Measurements from ENCODE around the gene OMP.
A peak's percentile ranks its signal among the peaks of the same experiment; 100 is the strongest.

The OMP gene

DNA sequence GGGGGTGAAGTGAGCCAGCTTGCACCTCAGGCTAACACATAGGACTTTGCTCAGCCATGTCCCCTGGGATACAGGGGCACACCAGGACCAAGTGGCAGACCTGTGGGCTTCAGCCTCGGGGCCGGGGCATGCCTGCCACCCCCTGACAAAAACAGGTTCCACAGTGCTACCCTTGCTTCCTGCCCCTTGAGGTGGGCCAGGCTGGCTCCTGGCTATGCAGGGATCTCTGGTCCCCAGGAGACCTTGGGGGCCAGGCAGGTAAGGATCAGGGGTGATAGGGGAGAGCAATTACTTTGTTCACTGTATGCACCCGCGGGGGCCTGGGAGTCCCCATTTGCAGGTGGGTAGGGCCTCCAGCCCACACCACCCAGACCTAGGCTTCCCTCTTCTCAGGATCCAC, 23.1 kb downstream of the OMP start:
- no peak for DNase-seq

DNA sequence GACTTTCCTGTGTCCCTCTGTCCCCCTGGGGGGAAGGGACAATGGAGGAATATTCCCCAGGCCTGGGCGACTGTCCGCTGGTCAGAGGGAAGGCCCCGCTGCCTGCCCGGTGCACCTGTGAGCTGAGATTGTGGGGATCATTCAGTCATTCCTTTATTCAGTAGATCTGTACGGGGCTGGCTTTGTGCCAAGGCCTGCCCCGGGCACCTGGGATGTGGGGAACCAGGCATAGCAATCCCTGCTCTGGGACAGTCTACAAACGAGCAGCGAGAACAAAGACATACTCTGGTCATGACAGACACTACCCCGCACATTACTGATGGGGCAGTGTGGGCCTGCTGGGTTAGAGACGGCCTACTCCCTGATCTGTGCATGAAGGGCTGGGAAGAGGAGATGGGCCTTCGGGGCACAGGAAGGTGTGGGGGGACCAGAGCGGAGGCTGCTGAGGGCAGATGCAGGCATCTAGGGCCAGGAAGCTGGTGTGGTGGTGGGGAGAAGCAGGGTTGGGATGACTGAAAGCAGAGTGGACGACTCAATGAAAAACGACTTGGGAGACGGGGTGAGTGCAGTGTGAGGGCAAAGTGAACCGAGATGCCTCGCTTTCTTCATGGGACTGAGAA, 23.6 kb downstream of the OMP start:
- DNase-seq = no peak

DNA sequence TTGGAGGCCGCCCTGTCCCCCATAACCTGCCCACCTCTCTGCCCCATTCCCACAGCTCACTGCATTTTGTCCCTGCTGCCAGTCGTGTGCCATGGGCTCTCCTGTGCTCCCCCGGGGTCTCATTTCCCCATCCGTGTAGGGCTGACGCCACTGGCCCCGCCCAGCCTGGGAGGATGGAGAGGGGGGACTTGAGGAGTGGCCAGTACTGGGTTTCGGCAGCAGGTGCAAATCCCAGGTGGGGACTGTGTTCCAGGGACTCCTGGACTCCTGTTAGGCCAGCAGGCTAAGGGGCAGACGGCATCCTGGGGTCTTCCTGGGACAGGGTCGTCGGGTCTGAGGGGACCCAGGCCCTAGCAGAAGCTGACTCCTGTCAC, 24.2 kb downstream of the OMP start:
- no peak for DNase-seq

DNA sequence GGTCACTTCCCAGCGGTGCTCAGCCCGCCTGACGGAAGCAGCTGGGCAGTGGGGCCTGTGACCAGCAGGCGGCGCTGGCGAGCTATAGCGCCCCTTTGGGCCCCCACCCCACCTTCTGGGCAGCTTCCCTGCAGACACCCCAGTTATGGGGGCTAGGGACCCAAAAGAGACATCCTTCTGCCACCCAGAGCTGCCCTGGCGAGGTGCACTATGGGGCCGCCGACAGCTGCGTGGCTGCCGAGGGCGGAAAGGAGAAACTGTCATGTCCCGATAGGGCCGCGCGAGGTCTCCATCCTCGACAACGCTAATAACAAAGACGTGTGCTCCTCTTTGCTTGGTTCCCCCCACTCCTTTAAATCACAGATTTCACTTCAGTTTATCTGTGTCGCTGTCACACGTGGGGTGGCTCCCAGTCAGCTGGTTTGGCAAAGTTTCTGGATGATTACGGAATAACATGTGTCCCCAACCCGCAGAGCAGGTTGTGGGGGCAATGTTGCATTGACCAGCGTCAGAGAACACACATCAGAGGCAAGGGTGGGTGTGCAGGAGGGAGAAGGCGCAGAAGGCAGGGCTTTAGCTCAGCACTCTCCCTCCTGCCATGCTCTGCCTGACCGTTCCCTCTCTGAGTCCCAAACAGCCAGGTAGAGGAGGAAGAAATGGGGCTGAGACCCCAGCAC, 24.7 kb downstream of the OMP start:
- peak; percentile 52 for DNase-seq

DNA sequence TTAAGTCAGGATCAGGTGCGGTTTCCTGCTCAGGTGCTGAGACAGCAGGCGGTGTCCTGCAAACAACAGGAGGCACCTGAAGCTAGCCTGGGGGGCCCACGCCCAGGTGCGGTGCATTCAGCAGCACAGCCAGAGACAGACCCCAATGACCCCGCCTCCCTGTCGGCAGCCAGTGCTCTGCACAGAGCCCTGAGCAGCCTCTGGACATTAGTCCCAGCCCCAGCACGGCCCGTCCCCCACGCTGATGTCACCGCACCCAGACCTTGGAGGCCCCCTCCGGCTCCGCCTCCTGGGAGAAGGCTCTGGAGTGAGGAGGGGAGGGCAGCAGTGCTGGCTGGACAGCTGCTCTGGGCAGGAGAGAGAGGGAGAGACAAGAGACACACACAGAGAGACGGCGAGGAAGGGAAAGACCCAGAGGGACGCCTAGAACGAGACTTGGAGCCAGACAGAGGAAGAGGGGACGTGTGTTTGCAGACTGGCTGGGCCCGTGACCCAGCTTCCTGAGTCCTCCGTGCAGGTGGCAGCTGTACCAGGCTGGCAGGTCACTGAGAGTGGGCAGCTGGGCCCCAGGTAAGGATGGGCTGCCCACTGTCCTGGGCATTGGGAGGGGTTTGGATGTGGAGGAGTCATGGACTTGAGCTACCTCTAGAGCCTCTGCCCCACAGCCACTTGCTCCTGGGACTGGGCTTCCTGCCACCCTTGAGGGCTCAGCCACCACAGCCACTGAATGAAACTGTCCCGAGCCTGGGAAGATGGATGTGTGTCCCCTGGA, 25.5 kb downstream of the OMP start, which contains the start of gene MYO7A:
TSS of gene MYO7A (plus strand) at position 327 of the 772 bp plus-strand sequence. CDS start 2,389 bp downstream, outside the sequence.
- DNase-seq = no peak

DNA sequence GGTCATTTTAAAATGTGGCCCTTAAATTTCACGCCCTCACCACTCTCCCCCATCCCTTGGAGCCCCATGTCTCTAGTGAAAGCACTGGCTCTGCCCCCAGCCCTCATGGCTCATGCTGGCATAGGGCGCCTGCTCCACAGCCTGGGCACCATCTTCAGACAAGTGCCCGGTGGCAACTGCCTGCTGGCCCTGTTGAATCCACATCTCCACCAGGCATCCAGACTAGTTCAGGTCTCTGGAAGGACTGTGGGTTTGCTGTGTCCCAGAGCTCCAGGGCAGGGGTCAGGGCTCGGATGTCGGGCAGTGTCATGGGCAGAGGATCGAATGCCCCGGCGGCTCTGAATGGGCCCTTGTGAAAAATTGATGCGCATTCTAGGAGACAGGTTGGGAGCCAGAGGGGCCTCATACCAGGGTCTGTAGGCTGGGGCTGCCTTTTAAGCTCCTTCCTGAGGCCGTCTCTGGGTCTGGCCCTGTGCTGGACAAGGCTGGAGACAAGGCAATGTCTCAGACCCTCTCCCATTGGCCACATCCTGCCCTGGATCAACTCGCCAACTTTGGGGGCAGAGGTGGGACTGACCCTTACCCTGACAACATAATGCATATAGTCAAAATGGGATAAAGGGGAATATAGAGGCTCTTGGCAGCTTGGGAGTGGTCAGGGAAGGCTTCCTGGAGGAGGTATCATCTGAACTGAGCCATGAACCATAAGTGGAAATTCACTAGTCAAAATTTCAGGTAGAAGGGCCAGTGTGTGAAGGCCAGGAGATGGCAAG, 26.6 kb downstream of the OMP start:
- DNase-seq = no peak

DNA sequence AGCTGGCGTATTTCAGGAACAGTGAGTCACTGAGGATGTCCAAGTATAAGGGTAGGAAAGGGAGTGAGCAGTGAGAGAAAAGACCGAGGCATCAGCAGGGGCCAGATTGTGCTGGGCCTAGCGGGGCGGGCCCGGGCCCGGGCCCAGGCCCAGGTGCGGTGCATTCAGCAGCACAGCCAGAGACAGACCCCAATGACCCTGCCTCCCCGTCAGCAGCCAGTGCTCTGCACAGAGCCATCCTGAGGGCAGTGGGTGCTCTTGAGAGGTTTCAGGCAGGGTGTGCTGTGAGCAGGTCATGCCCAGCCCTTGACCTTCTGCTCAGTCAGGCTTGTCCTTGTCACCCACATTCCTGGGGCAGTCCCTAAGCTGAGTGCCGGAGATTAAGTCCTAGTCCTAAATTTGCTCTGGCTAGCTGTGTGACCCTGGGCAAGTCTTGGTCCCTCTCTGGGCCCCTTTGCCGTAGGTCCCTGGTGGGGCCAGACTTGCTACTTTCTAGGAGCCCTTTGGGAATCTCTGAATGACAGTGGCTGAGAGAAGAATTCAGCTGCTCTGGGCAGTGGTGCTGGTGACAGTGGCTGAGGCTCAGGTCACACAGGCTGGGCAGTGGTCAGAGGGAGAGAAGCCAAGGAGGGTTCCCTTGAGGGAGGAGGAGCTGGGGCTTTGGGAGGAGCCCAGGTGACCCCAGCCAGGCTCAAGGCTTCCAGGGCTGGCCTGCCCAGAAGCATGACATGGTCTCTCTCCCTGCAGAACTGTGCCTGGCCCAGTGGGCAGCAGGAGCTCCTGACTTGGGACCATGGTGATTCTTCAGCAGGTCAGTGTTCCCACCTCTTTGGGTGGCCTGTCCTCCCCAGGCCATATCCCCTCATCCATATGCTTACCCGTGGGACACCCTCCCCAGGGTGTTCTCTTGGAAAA, 27.5 kb downstream of the OMP start:
- DNase-seq = no peak

DNA sequence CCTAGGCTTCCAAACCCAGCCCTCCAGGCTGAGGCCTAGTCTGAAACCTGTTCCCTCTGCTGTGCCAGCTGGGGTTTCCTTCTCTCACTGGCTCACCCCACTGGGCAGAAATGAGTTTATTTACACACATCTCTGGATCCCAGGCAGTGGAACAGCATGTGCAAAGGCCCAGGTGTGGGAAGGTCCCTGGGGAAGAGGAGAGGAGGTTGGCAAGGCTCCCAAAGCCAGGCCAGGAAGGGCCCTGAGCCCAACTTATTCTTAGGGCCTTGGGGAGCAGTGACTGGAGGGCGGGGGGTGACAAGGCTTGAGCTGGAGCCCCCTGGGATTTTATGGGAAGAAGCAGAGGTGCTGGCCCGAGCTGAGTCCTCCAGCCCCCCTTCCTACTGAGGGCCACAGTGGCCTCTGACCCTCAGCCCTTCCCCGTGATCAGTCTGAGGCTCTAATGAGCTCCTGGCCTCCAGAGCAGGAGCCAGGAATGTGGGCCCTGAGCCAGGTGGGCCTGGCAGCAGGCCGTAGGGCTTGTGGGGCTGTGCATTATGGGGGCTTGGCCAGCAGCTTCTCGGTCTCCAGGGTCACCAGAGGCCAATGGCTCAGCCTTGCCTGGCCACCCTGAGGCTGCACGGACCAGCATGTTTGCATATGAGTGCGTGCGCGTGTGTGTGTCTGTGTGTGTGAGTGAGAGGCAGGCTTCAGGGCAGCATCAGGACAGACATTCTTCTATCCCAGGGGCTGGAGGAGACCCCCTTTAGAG, 28.3 kb downstream of the OMP start:
- DNase-seq = no peak

DNA sequence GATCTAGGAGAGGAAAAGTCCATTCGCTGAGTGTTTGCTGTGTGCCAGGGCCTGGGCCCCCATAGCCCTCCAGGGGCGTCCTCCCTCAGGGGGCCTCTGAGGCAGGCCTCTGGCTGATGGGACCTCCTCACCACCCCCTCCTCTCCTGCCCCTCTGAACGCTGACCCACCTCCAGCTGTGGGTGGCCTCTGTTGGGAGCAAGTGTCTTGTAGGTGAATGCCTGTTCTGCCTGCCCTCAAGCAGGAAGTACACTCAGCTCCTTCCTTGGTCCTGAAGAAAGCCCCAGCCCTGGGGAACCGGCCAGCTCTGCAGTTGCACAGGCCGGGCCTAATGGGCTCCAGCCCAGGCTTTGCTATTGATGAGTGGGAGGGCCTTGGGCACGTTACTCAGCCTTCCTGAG, 28.9 kb downstream of the OMP start:
- no peak for DNase-seq

DNA sequence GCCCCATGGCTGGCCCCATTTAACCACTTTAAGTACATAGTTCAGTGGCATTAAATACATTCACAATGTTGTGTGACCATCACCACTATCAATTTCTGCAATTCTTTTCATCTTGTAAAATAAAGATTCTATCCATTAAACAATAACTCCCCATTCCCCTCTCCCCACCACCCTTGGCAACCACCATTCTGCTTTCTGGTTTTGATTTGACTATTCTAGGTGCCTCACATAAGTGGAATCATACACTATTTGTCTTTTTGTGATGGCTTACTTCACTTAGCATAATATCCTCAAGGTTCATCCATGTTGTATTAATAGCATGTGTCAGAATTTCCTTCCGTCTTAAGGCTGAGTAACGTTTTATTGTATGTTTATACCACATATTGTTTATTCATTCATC, 32.4 kb downstream of the OMP start:
- no peak for DNase-seq

DNA sequence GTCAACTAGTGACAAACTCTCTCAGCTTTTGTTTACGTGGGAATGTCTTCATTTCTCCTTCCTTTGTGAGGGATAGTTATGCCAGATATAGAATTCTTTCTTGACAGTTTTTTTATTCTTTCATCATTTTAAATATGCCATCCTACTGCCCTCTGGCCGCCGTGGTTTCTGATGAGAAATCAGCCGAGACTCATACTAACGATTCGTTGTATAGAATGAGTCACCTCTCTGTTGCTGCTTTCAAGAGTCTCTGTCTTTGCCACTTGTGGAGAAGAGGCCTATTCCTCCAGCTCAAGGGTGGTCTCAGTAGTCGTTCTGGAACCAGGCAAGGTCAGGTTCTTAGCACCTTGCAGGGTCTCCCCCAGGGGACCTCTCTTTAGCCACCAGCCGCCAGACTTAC, 33.4 kb downstream of the OMP start:
- DNase-seq = no peak

DNA sequence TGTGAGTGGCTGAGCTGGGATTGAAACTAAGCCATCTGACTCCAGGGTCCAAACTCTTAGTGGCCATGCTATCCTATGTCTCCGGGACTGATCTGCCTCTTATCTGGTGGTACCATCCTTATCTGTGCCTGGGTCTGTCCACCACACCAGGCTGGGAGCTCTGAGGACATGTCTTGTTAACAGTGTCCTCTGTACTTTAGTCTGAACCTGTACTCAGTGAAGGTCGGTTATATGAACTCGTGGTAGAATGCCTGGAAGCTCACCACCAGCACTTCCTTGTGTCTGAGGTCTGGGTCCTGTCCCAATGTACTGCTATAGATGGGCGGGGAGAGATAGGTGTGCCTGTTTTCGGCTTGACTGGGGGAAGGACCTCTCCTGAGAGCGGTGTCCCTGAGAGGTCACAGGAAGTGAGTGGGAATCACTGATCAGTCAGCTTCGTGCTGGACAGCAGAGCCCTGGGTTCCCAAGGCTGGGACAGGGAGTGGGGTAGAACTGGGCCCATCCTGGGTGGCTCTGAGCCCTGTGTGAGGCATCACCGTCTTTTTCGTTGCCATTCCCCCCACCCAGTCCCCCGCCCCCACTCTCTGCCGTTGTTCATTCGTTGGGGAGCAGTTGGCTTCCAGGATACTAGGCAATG, 34.3 kb downstream of the OMP start:
- DNase-seq = no peak

DNA sequence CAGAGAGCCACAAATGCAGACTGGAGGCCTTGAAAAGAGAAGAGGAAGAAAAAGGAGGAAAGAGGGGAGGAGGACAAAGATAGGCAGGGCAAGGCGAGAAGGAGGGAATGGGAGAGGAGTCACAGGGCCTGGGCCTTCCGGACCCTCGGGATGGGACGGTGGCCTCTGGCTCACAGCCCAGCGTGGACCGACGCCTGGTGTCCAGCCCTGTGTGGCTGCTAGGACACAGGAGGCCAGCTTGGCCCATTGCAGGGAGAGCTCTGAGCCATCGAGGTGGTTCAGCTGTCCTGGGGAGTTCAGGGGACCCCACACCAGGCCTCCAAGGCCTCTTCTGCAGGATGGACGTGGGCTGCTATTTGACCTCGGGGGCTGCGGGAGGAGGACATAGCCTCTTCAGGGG, 34.8 kb downstream of the OMP start:
- DNase-seq = no peak

DNA sequence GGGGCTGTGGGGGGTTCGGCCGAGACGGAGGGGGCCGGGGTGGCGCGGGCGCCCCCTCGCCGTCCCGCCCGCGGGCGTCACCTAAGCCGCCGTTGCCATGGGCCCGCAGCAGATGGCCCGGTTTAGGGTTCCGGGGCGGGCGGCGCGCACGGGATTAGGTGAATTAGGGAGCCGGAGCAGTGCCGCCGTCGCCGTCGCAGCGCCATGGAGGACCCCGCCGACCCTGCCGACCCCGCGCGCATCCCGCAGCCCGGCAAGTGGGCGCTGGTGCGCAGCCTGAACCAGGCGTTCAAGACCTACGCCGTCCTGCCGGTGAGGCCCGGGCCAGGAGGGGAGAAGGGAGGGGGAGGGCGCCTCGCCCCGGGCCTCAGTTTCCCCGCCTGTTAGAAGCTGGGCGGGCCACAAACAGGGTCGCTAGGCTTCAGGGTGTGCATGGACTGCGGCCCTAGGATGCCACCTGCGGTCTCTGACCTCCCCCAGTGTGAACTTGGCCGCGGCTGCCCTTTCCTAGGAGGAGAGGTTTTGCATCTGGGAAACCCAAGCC, 35.5 kb downstream of the OMP start:
- DNase-seq = no peak

DNA sequence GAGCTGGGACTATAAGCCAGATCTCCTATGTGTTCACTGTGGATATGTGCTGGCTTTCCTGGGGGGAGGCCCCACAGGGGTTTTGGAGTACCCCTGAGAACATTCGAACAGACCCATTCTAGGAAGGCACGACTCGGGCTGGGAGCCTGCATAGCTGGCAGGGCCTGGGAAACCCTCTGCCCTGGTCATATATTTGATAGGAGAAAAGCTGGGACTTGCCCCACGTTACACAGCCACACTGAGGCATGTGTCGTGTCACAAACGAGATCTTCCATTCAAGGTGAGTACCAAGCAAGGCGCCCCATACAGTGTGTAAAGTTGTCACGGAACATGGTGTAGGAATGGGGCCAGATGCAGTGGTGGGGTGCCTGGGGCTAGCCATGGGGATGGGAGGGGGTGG, 36.6 kb downstream of the OMP start:
- DNase-seq = no peak

DNA sequence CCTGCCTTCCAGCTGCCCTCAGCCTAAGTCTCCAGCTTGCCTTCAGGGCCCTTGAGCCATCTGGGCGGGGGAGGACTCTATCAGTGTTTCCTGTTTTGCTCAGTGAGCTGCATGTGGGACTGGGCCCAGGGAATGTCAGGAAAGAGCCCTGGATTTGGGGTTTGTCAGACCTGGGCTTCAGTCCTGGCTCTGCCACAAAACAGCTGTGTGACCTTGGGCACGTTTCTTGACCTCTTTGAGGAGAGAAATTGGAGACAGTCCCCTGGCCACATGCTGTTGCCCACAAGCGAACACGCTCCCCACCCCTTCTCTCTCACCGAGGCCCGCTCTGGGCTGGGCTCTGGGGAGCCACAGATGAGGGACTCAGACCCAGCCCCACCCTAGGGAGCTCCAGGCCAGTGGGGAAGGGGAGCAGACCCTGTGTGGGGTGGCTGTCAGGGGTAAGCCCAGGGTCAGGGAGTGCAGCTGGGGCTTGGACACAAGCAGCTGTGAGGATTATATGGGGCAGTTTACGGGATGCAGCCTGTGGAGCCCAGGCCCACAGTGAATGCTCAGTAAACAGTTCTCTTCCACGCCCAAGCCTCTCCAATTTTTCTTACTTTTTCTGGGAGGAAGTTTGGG, 37.7 kb downstream of the OMP start:
- no peak for DNase-seq

DNA sequence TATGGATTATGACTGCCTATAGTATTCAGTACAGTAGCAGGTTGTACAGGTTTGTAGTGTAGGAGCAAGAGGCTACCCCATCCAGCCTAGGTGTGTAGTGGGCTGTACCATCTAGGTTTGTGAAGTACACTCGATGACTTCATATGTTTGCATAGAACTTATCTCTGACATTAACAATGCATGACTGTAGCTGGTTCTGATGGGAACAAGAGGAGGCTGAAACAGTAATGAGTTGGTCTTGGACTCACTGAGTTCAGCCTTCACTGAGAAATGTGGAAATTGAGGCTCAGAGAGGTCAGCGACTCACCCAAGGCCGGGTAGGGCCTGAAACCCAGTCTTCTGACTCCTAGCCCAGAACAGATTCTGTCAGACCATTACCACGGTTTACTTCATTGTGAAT, 38.4 kb downstream of the OMP start:
- DNase-seq = no peak

DNA sequence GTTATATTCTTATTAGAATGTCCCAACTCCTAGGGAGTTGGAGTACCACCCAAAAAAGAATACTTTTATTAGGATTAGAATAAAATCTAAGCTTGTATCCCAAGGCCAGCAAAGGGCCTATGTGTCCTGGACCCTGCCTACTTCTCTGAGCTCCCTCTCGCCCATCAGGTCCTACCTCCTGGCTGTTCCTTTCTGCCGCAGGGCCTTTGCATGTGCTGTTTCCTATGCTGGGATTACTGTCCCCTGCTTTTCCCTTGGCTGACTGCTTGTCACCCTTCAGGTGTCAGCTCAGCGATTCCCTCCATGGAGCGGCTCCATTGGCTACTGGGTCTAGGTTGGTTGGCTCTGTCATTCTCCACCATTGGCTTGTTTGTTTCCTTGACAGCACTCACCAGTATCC, 38.8 kb downstream of the OMP start:
- DNase-seq = no peak

DNA sequence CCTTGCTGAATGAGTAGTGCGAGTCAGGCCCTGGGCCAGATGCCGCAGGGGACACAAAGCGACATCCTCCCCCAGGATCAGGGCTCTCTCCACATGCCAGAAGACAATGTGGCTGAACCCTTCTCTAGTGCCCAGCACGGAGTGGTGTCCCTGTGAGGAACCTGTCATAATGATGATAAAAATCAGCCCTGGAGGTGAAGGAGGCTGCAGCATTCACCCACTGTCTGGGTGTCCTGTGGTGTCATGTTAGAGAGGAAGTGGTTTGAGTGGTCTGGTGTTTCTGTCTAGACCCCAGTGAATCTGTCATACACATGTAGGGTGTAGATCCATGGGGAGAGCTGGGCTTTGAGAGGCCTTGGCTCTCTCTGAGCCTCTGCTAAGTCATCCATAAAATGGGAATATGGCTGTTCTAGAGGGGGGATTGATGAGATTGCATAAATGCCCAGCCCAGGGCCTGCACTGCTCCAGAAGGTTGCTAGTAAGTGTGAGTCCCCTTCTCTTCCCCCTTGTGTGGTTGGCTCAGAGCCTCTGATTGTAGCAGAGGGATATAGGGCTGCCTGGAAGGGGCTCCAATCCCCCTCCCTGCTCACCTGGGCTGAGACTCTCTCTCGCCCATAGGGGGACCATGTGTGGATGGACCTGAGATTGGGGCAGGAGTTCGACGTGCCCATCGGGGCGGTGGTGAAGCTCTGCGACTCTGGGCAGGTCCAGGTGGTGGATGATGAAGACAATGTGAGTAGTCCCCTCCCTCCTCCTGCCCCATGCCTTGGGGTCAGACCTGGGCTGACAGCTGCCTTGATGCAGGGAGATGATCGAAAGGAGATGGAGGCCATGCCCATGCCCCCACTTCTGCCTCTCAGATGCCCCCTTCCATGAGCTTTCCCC, 39.7 kb downstream of the OMP start:
- DNase-seq = peak; percentile 22

All from CD4-positive, alpha-beta T cell treated with Interleukin-10 for 1 hour (primary cell).